ENCODE measurements around the gene IL22.

IL22 gene

GRCh38 chr12:68206446-68206845 lies 47.0 kb downstream of the IL22 start:
- H2AFZ ChIP-seq (ENCODE audit: low read length) = no peak overlapping the region

GRCh38 chr12:68203460-68203875 lies 49.9 kb downstream of the IL22 start:
- H3K4me2 ChIP-seq (ENCODE audit: low read depth, low read length, poor library complexity, severe bottlenecking) = peak overlapping the region; percentile 55
- no peaks in the 10 kb centered on the region for H3K9me2 ChIP-seq (replicated peaks; ENCODE audit: low read depth, low read length)
- H4K20me1 ChIP-seq (ENCODE audit: insufficient read depth, low read length, poor library complexity, severe bottlenecking) = no peaks in the 10 kb centered on the region
- peak overlapping the region; percentile 39 for H3K4me3 ChIP-seq (ENCODE audit: low read length, poor library complexity, severe bottlenecking)
- peaks cover 30% of the 10 kb centered on the region for H3K4me1 ChIP-seq (ENCODE audit: insufficient read depth, low read length, poor library complexity, severe bottlenecking)
- H3K9me3 ChIP-seq (ENCODE audit: insufficient read depth, low read depth, low read length) = no peaks in the 10 kb centered on the region
- H3K27me3 ChIP-seq (ENCODE audit: insufficient read depth, low read length, poor library complexity, severe bottlenecking) = no peaks in the 10 kb centered on the region
- H3K79me2 ChIP-seq (ENCODE audit: insufficient read depth, low read length) = no peaks in the 10 kb centered on the region
- no peak overlapping the region for H2AFZ ChIP-seq (ENCODE audit: low read length)
- TF ChIP-seq CTCF (conservative IDR thresholded peaks at IDR 0.05; ENCODE audit: low read length) (no peak), EZH2phosphoT487 (IDR thresholded peaks at IDR 0.05; ENCODE audit: borderline replicate concordance) (no peak)
- no peak overlapping the region for H3K9ac ChIP-seq (ENCODE audit: low read depth, low read length, poor library complexity, severe bottlenecking)
- peaks cover 5% of the 10 kb centered on the region; the same call in 1 of the 2 replicates for H3F3A ChIP-seq (ENCODE audit: low read depth)
- no peaks in the 10 kb centered on the region for H3K36me3 ChIP-seq (ENCODE audit: insufficient read depth, low read length)

More at GRCh38 chr12:68206446-68206845, 47.0 kb downstream of the IL22 start:
- Histone ChIP-seq H3K9me2 (replicated peaks; ENCODE audit: low read depth, low read length) (no peaks in the 10 kb centered on the region), H3F3A (ENCODE audit: low read depth) (peaks cover 5% of the 10 kb centered on the region; the same call in 1 of the 2 replicates), H3K4me1 (ENCODE audit: insufficient read depth, low read length, poor library complexity, severe bottlenecking) (peaks cover 22% of the 10 kb centered on the region), H3K4me2 (ENCODE audit: low read depth, low read length, poor library complexity, severe bottlenecking) (no peak overlapping the region), H3K36me3 (ENCODE audit: insufficient read depth, low read length) (no peaks in the 10 kb centered on the region), H3K9me3 (ENCODE audit: insufficient read depth, low read depth, low read length) (no peaks in the 10 kb centered on the region), H4K20me1 (ENCODE audit: insufficient read depth, low read length, poor library complexity, severe bottlenecking) (no peaks in the 10 kb centered on the region), H3K4me3 (ENCODE audit: low read length, poor library complexity, severe bottlenecking) (no peak overlapping the region), H3K9ac (ENCODE audit: low read depth, low read length, poor library complexity, severe bottlenecking) (no peak overlapping the region), H3K79me2 (ENCODE audit: insufficient read depth, low read length) (no peaks in the 10 kb centered on the region), H3K27me3 (ENCODE audit: insufficient read depth, low read length, poor library complexity, severe bottlenecking) (no peaks in the 10 kb centered on the region)
- TF ChIP-seq EZH2phosphoT487 (IDR thresholded peaks at IDR 0.05; ENCODE audit: borderline replicate concordance) (no peak), CTCF (conservative IDR thresholded peaks at IDR 0.05; ENCODE audit: low read length) (no peak)

- Histone ChIP-seq H3K9ac (ENCODE audit: low read depth, low read length, poor library complexity, severe bottlenecking) (no peak overlapping the region), H3K9me3 (ENCODE audit: insufficient read depth, low read depth, low read length) (no peaks in the 10 kb centered on the region), H2AFZ (ENCODE audit: low read length) (no peak overlapping the region), H3K4me2 (ENCODE audit: low read depth, low read length, poor library complexity, severe bottlenecking) (peak overlapping the region; percentile 22), H4K20me1 (ENCODE audit: insufficient read depth, low read length, poor library complexity, severe bottlenecking) (no peaks in the 10 kb centered on the region), H3K79me2 (ENCODE audit: insufficient read depth, low read length) (no peaks in the 10 kb centered on the region), H3K36me3 (ENCODE audit: insufficient read depth, low read length) (no peaks in the 10 kb centered on the region), H3K27me3 (ENCODE audit: insufficient read depth, low read length, poor library complexity, severe bottlenecking) (peaks cover 4% of the 10 kb centered on the region), H3K4me3 (ENCODE audit: low read length, poor library complexity, severe bottlenecking) (no peak overlapping the region), H3F3A (ENCODE audit: low read depth) (peaks cover 5% of the 10 kb centered on the region; the same call in 1 of the 2 replicates), H3K9me2 (replicated peaks; ENCODE audit: low read depth, low read length) (no peaks in the 10 kb centered on the region), H3K4me1 (ENCODE audit: insufficient read depth, low read length, poor library complexity, severe bottlenecking) (peaks cover 30% of the 10 kb centered on the region)
- no peak for TF ChIP-seq CTCF (conservative IDR thresholded peaks at IDR 0.05; ENCODE audit: low read length)
- no peak for TF ChIP-seq EZH2phosphoT487 (IDR thresholded peaks at IDR 0.05; ENCODE audit: borderline replicate concordance)
Observed at GRCh38 chr12:68200854-68201253, 52.5 kb downstream of the IL22 start.

Measured in Loucy (cell line).